AG09309 (cell line): Measurements from ENCODE around the gene DSP.

Experiments
- DNase-seq: peaks from one replicate; pipeline ENCODE4 v3.0.0-alpha.2; 2010; ENCODE audit warnings: low read depth
- H3K4me3 ChIP-seq: 2 replicates; pipeline ENCODE4 v1.5.1; 2011; ENCODE audit warnings: mild to moderate bottlenecking, low read depth, low read length, moderate library complexity; ENCODE audit not compliant: control insufficient read depth
- TF ChIP-seq, protein P1 (sequence below): IDR thresholded peaks from 2 replicates; pipeline ENCODE4 v1.5.1; 2011; ENCODE audit warnings: mild to moderate bottlenecking, low read depth, low read length, inconsistent platforms; ENCODE audit not compliant: insufficient read depth, control insufficient read depth; ENCODE audit errors: missing control alignments

Gene DSP

DNA sequence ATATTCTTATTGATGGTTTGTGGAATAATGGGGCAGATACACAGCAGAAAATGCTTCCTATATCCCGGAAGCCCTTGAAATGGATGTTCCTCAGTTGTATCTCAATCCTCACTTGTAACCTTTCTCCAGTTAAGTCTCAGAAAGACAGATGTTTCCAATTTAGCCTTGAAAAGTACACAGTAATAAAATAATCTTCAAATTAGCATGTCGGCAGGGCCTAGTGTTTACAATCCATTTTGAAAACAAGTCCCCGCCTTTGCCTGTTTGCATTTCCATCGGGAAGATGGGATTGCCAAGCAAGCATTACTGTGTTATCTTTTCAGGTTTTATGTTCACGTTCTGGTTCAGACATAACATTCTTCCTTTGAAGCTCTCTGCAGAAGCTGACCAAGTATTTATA lies 90.0 kb downstream of the DSP start:
- TF ChIP-seq, protein P1, sequence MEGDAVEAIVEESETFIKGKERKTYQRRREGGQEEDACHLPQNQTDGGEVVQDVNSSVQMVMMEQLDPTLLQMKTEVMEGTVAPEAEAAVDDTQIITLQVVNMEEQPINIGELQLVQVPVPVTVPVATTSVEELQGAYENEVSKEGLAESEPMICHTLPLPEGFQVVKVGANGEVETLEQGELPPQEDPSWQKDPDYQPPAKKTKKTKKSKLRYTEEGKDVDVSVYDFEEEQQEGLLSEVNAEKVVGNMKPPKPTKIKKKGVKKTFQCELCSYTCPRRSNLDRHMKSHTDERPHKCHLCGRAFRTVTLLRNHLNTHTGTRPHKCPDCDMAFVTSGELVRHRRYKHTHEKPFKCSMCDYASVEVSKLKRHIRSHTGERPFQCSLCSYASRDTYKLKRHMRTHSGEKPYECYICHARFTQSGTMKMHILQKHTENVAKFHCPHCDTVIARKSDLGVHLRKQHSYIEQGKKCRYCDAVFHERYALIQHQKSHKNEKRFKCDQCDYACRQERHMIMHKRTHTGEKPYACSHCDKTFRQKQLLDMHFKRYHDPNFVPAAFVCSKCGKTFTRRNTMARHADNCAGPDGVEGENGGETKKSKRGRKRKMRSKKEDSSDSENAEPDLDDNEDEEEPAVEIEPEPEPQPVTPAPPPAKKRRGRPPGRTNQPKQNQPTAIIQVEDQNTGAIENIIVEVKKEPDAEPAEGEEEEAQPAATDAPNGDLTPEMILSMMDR = no peak
- H3K4me3 ChIP-seq = no peak overlapping the region
- DNase-seq = no peak

DNA sequence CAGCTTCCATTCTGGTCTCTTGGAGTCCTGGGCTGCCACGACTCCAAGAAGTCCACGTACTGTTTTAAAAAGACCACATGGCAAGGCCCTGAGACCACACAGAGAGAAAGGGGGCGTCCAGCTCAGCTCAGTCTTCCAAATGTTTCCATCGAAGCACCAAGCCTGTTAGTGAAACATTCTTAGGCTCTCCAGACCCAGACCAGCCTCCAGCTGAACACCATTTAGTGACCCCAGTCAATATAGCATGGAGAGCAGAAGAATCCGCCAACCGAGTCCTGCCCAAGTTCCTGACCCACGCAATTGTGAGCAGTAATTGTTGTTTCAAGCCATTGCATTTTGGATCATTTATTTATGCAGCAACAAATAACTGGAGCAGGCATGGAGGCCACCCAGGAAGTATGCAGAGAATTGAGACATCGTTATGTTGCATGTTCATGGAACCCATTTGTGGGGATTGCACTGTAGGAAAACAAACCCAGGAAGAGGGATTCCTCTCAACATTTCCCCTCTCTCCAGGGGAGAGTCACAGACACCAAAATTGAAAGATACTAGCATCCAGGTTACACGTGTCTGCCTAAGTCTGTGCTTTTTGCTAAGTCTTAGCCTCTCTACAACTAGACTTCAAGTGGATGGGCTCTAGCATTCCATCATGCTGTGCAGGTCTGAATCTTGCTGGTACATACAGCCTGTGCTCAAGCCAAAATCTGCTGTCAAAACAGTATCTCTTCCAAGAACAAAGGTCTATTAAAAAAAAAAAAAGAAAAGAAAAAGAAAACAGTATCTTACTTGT lies 91.2 kb downstream of the DSP start:
- DNase-seq = no peak
- no peak overlapping the region for H3K4me3 ChIP-seq
- TF ChIP-seq, protein P1 = no peak

DNA sequence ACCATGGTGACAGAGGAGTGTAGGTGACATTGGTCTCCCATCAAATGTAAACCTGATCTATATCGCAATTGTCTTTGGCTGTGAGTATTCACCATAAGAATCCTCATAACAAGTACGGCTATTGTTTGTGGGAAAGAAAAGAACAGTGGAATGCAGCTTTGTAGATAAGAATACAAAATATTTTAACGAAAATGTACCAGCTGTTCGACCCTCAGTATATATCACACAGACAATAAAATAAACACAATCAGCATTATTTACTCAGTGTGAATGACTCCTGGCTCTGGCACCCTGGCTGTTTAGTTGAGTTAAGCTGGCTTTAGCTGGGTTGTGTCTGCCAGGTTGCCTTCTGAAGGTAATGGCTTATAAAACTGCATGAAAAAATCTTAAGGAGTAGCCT lies 91.9 kb downstream of the DSP start:
- no peak overlapping the region for H3K4me3 ChIP-seq
- DNase-seq = no peak
- TF ChIP-seq, protein P1 = no peak

DNA sequence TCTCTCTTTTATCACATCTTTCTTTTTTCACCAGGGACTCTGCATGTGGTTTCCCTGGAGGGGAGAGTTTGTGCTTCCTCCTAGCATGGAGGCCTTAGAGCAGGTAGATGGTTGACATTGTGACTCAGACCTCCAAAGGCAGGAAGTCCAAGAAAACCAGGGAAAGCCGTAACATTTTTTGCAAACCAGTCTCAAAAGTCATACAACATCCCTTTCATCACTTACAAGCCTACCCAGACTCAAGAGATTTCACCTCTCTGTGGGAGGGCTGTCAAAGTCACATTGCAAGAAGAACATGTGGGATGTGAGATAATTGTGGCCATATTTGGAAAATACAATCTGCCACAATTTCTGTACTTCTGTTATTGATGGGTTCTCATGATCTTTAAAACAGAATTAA lies 94.7 kb downstream of the DSP start:
- DNase-seq = no peak
- TF ChIP-seq, protein P1 = no peak

More for the DNA sequence above, 94.7 kb downstream of the DSP start:
- no peak overlapping the region for H3K4me3 ChIP-seq
